ENCODE results near the gene AOPEP. TPM values are rescaled to one million over a fixed set of nuclear protein-coding genes. Genes with fewer than 3 reads are reported as not detected.

The AOPEP gene
- polyA plus RNA-seq, 1 of the 3 experiments (the other 2 are of a cell fraction), result 54.6 TPM

- TF ChIP-seq, protein P1, sequence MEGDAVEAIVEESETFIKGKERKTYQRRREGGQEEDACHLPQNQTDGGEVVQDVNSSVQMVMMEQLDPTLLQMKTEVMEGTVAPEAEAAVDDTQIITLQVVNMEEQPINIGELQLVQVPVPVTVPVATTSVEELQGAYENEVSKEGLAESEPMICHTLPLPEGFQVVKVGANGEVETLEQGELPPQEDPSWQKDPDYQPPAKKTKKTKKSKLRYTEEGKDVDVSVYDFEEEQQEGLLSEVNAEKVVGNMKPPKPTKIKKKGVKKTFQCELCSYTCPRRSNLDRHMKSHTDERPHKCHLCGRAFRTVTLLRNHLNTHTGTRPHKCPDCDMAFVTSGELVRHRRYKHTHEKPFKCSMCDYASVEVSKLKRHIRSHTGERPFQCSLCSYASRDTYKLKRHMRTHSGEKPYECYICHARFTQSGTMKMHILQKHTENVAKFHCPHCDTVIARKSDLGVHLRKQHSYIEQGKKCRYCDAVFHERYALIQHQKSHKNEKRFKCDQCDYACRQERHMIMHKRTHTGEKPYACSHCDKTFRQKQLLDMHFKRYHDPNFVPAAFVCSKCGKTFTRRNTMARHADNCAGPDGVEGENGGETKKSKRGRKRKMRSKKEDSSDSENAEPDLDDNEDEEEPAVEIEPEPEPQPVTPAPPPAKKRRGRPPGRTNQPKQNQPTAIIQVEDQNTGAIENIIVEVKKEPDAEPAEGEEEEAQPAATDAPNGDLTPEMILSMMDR (IDR thresholded peaks at IDR 0.05), result no peak
- no peak for TF ChIP-seq GABPA (IDR thresholded peaks at IDR 0.05; ENCODE audit: low read depth)
Measured at GRCh38 chr9:95048225-95049087, 322.0 kb downstream of the AOPEP start (continued).

DNA sequence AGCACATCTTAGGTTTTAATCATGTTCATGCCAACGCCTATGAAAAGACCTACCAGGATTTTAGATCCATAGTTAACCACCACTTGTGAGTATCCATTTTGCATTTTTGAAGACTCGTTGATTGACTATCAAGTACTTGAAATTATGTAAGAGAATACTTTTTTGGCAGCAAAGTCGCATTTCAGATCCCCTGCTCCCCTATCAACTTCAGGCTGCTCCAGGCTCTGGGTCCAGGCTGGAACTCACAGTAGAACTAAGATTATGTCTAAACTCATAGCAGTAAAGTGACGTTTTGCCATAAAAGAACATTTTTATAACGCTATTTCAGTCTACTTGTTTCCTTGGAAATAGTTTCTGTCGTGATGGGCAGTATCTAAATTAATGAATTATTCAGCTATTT, 323.3 kb downstream of the AOPEP start:
- peak overlapping the region; percentile 58 to 66 for H3K4me3 ChIP-seq (ENCODE audit: low read depth in 2 of 2, low read length in 1 of 2)
- peak overlapping the region; percentile 55 to 78; a peak in 3 of 4 replicates for H3K27ac ChIP-seq (ENCODE audit: low read depth in 2 of 2, low read length in 1 of 2)
- H3K4me2 ChIP-seq, result peak overlapping the region; percentile 75
- peaks cover 54% of the 10 kb centered on the region for H3F3A ChIP-seq (replicated peaks; ENCODE audit: insufficient read depth)
- peaks cover 27 to 31% of the 10 kb centered on the region in 2 experiments for H3K4me1 ChIP-seq (ENCODE audit: control insufficient read depth in 1 of 2, insufficient read depth in 2 of 2, low read depth in 1 of 2, low read length in 1 of 2)
- DNase-seq, result no peak
- 43% methylated on average over 6 of the region's 6 CpGs for WGBS (ENCODE audit: low lambda C conversion rate)
- POLR2A ChIA-PET, result no interaction called here
- H3K9me3 ChIP-seq, result no peaks in the 10 kb centered on the region
- peaks cover 17 to 29% of the 10 kb centered on the region in 2 experiments for H3K36me3 ChIP-seq (replicated peaks in 1 of 2; ENCODE audit: control insufficient read depth in 1 of 2, insufficient read depth in 2 of 2, low read length in 1 of 2)
- H3K9ac ChIP-seq, result peak overlapping the region; percentile 71; the same call in 1 of the 2 replicates
- H3K9me2 ChIP-seq, result no peaks in the 10 kb centered on the region
- H4K20me1 ChIP-seq (ENCODE audit: insufficient read depth), result peaks cover 57% of the 10 kb centered on the region
- no peak for TF ChIP-seq SIN3A (IDR thresholded peaks at IDR 0.05; ENCODE audit: borderline replicate concordance, low read depth, low read length)
- TF ChIP-seq RCOR1 (IDR thresholded peaks at IDR 0.05; ENCODE audit: low read length), result no peak
- TF ChIP-seq, protein P2, sequence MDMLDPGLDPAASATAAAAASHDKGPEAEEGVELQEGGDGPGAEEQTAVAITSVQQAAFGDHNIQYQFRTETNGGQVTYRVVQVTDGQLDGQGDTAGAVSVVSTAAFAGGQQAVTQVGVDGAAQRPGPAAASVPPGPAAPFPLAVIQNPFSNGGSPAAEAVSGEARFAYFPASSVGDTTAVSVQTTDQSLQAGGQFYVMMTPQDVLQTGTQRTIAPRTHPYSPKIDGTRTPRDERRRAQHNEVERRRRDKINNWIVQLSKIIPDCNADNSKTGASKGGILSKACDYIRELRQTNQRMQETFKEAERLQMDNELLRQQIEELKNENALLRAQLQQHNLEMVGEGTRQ (IDR thresholded peaks at IDR 0.05; ENCODE audit: borderline replicate concordance, low read depth, low read length), result no peak
- no peak for TF ChIP-seq FOXJ3 (CRISPR knock-in tag; IDR thresholded peaks at IDR 0.05)
- TF ChIP-seq RXRA (IDR thresholded peaks at IDR 0.05; ENCODE audit: borderline replicate concordance, low read depth), result no peak
- TF ChIP-seq FOSL2 (IDR thresholded peaks at IDR 0.05; ENCODE audit: borderline replicate concordance, low read depth), result no peak
- TF ChIP-seq TCF12 (IDR thresholded peaks at IDR 0.05), result no peak
- TF ChIP-seq NRF1 (IDR thresholded peaks at IDR 0.05; ENCODE audit: low read depth, low read length), result no peak
- TF ChIP-seq, protein P3, sequence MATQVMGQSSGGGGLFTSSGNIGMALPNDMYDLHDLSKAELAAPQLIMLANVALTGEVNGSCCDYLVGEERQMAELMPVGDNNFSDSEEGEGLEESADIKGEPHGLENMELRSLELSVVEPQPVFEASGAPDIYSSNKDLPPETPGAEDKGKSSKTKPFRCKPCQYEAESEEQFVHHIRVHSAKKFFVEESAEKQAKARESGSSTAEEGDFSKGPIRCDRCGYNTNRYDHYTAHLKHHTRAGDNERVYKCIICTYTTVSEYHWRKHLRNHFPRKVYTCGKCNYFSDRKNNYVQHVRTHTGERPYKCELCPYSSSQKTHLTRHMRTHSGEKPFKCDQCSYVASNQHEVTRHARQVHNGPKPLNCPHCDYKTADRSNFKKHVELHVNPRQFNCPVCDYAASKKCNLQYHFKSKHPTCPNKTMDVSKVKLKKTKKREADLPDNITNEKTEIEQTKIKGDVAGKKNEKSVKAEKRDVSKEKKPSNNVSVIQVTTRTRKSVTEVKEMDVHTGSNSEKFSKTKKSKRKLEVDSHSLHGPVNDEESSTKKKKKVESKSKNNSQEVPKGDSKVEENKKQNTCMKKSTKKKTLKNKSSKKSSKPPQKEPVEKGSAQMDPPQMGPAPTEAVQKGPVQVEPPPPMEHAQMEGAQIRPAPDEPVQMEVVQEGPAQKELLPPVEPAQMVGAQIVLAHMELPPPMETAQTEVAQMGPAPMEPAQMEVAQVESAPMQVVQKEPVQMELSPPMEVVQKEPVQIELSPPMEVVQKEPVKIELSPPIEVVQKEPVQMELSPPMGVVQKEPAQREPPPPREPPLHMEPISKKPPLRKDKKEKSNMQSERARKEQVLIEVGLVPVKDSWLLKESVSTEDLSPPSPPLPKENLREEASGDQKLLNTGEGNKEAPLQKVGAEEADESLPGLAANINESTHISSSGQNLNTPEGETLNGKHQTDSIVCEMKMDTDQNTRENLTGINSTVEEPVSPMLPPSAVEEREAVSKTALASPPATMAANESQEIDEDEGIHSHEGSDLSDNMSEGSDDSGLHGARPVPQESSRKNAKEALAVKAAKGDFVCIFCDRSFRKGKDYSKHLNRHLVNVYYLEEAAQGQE (IDR thresholded peaks at IDR 0.05; ENCODE audit: low read depth, low read length), result no peak
- TF ChIP-seq FOXM1 (IDR thresholded peaks at IDR 0.05; ENCODE audit: low read depth), result no peak
- TF ChIP-seq RFX5 (IDR thresholded peaks at IDR 0.05; ENCODE audit: low read length), result no peak
- TF ChIP-seq, protein P1 (IDR thresholded peaks at IDR 0.05), result no peak
- TF ChIP-seq TAF1 (IDR thresholded peaks at IDR 0.05; ENCODE audit: borderline replicate concordance, low read depth, low read length), result no peak
- no peak for TF ChIP-seq GATA2 (CRISPR knock-in tag; IDR thresholded peaks at IDR 0.05)
- H2AFZ ChIP-seq (ENCODE audit: low read depth), result no peak overlapping the region
- CTCF ChIA-PET, result interaction anchor here (0.9 to 1.4 kb wide), 3 partner anchors 9 to 368 kb away, joined by 3 to 4 read pairs (median 3); no protein-coding TSS in a partner anchor
- H3K27me3 ChIP-seq (ENCODE audit: insufficient read depth), result no peaks in the 10 kb centered on the region
- peaks cover 97% of the 10 kb centered on the region for H3K79me2 ChIP-seq (ENCODE audit: insufficient read depth)
